Small intestine (tissue), 7 donors: ENCODE results near the gene CALM1. TPM values are rescaled to one million over a fixed set of nuclear protein-coding genes. Genes with fewer than 3 reads are reported as not detected.

ENCODE experiments used
- DNase-seq, 2 donors: peaks; one replicate each; pipeline versions ENCODE4 v3.0.0 to v3.0.0-alpha.2; 2013
- FAIRE-seq: peaks from 2 replicates; lab custom pipeline; 2012; peaks lifted over from hg19 to GRCh38; lab: Jason Lieb, UNC
- H3K27ac ChIP-seq, 3 donors: one replicate each; pipeline ENCODE4 v1.5.1; 2013; ENCODE audit warnings: low read length in 2 of 3, mild to moderate bottlenecking in 2 of 3, control low read depth in 1 of 3, inconsistent platforms in 1 of 3, low read depth in 1 of 3, moderate library complexity in 1 of 3
- H3K27me3 ChIP-seq, 3 donors: one replicate each; pipeline ENCODE4 v1.6.1; 2013; ENCODE audit warnings: low read length in 3 of 3, inconsistent platforms in 1 of 3; ENCODE audit not compliant: control insufficient read depth in 3 of 3, insufficient read depth in 3 of 3
- H3K36me3 ChIP-seq, 3 donors: one replicate each; pipeline ENCODE4 v1.6.1; 2013; ENCODE audit warnings: low read length in 3 of 3, inconsistent platforms in 1 of 3, low read depth in 1 of 3, mild to moderate bottlenecking in 1 of 3, moderate library complexity in 1 of 3; ENCODE audit not compliant: control insufficient read depth in 3 of 3, insufficient read depth in 2 of 3
- H3K4me1 ChIP-seq, 3 donors: one replicate each; pipeline ENCODE4 v1.6.1; 2013; ENCODE audit warnings: low read length in 2 of 3, inconsistent platforms in 1 of 3, low read depth in 1 of 3, mild to moderate bottlenecking in 1 of 3, moderate library complexity in 1 of 3; ENCODE audit not compliant: control insufficient read depth in 3 of 3, insufficient read depth in 2 of 3
- H3K4me3 ChIP-seq, 3 donors: one replicate each; pipeline ENCODE4 v1.5.1; 2013; ENCODE audit warnings: low read length in 3 of 3, control low read depth in 1 of 3, inconsistent platforms in 1 of 3, low read depth in 1 of 3, mild to moderate bottlenecking in 1 of 3, moderate library complexity in 1 of 3
- H3K9me3 ChIP-seq, 2 donors: one replicate each; pipeline ENCODE4 v1.6.1; 2013; ENCODE audit warnings: low read depth in 1 of 2, low read length in 1 of 2; ENCODE audit not compliant: control insufficient read depth in 2 of 2, insufficient read depth in 1 of 2
- WGBS, 3 donors: extraction: QIAGEN DNeasy Blood & Tissue Kit; methylation state at CpG; one replicate each; pipeline ENCODE4 v1.1.7; 2013; 5-methylcytosine and 5-hydroxymethylcytosine counted together
- polyA plus RNA-seq, 4 donors: library from polyadenylated mRNA; stranded (reverse) in 3 of 4; unstranded in 1 of 4; fragments of 200-250 nt in 3 of 4; fragments of 120-200 nt in 1 of 4; gene quantifications; one replicate each; pipeline versions ENCODE4 v1.2.1 to v1.2.3, GENCODE V29; 2013
- donor health status: healthy with polysubstance abuse.
- donor health status: control.
- donor health status: control.
- donor health status: Bipolar disorder and iron deficiency.
- donor health status: healthy.

The CALM1 gene
- polyA plus RNA-seq, 4 donors: 596 to 1,791 (median 921) TPM

DNA sequence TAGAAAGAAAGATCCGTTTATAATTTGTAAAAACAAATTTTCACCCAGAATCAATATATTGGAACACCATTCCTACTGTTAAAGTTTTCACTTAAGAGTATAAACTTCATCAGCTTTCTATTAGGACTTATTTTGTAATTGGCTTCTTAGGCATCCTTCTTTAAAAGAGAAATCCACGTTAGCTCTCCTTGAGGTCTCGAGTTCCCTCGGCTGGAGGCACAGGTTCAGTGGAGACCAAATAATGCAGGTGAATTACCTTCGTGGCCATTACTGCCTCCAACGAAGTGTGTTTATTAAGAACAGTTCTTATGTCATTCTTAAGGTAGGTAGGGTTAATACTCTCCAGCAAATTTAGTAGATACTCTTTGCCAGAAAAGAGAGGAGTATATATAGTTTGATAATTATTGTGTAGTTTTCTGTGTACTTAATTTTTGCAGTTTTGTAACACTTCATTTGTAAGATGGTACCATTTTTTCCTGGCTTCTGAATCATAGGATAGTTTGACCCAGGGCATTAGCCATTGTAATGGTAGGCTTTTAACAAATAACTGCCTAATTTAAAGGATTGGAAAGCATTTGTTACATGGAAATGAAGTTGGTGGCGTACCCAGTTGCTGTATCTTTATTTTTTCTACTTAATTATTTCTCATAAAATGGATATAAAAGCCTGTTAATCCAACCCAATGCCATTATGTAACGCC lies 2.2 kb downstream of the CALM1 start:
- WGBS, 3 donors: 10 to 23% (median 11%) methylated on average over 8 of the region's 8 CpGs
- DNase-seq (no peak), FAIRE-seq (no peak)
- H3K4me1 ChIP-seq: peaks cover 2 to 16% (median 4%) of the 10 kb centered on the region in 3 donors
- peak overlapping the region; percentile 94 to 100 (median 95) for H3K4me3 ChIP-seq
- H3K27ac ChIP-seq: peak overlapping the region; percentile 79 to 94 (median 92)
- no peaks in the 10 kb centered on the region for H3K9me3 ChIP-seq
- no peaks in the 10 kb centered on the region for H3K27me3 ChIP-seq
- H3K36me3 ChIP-seq: peaks cover 23 to 33% (median 28%) of the 10 kb centered on the region in 3 donors

DNA sequence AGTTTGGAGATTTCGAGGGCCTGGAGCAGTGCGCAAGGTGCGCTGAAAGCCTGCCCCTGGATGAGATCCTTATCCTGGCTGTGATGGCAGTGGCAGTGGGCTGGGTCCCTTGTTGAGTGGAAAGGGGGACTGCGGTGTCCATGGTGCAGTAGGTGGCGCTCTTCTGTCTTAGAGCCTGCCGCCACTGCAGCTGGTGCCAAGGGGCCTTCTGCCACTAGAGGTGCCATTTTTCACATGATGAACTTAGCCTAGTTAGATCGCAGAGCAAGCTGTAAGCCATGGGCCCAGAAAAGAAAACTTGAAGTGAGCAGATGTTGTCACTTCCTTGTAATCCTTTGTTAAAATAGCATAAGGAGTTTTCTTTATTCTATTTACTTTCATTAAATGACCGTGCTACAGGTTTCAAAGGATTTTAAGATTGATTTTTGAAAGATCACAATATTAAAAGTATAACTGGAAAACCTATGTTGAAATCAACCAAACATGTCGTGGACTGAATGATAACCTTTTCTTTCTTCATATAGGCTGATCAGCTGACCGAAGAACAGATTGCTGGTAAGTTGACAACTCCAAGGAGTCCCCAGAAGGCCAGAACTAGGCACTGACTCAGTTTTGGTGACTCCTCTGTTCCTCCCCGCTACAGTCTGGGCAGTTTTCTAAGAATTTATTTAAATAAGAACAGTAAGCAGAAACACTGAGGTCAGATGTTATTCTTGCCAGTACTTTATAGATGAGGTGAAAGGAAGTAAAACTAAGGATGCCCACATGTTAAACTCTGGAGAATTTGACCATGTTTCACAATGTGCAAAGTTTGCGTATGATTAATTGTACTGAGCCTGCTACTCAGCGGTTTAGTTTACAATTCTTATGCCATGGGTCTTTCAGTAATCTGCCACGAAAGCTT lies 3.0 kb downstream of the CALM1 start:
- Histone ChIP-seq H3K27me3 (no peaks in the 10 kb centered on the region), H3K27ac (peak overlapping the region; percentile 50 to 92 (median 59)), H3K4me3 (peak overlapping the region in 2 of 3 donors; percentile 95 to 100), H3K36me3 (peaks cover 23 to 34% (median 28%) of the 10 kb centered on the region in 3 donors), H3K9me3 (no peaks in the 10 kb centered on the region), H3K4me1 (peaks cover 2 to 16% (median 4%) of the 10 kb centered on the region in 3 donors)
- FAIRE-seq (no peak), DNase-seq (peak; percentile 94 to 95)
- WGBS, 3 donors: 27 to 29% (median 27%) methylated on average over 14 of the region's 14 CpGs

DNA sequence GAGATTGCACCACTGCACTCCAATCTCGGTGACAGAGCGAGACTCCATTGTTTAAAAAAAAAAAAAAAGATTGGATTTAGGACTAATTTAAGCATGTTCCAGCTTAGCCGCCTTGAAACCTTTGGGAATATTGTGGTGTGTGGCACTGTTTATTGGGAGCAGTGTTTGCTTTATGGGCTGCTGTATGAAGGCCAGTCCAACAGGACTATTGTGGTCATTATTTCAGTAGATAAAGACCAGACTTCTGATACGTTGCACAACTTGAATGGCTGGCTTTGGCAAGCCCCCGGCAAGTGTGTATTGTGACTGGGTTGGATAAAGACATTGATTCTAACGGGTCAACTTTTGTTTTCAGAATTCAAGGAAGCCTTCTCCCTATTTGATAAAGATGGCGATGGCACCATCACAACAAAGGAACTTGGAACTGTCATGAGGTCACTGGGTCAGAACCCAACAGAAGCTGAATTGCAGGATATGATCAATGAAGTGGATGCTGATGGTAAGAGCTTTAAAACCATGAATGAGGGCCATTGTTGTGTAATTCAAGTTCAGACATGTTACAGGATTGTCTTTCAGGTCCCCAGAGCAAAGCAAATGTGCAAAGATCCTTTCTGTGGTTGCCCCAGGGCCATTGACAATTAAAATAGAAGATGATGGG lies 4.2 kb downstream of the CALM1 start:
- no peaks in the 10 kb centered on the region for H3K27me3 ChIP-seq
- peaks cover 2 to 16% (median 4%) of the 10 kb centered on the region in 3 donors for H3K4me1 ChIP-seq
- no peaks in the 10 kb centered on the region for H3K9me3 ChIP-seq
- DNase-seq (no peak), FAIRE-seq (no peak)
- WGBS, 3 donors: 58 to 73% (median 72%) methylated on average over 7 of the region's 7 CpGs
- H3K4me3 ChIP-seq: peak overlapping the region in 1 of 3 donors; percentile 26
- peaks cover 28 to 37% (median 37%) of the 10 kb centered on the region in 3 donors for H3K36me3 ChIP-seq
- H3K27ac ChIP-seq: no peak overlapping the region

DNA sequence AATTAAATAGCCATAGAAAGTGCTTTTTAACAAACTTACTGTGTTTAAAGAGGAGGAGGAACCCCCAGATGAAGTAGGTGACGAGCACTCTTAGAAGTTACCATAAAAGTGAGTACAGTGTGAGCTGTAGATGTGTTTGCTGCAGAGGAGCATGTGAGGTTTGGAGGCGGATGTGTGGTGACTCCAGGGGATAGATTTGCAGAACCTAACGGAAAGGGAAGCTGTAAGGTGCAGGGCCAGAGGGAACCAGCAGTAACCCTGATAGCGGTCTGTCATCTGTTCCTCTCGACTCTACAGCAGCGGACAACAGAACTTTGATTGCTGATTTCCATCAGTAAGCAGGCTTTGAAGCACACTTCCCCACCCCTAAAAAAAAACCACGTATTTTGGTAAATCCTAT lies 5.2 kb downstream of the CALM1 start:
- Histone ChIP-seq H3K27me3 (no peaks in the 10 kb centered on the region), H3K36me3 (peaks cover 32 to 45% (median 37%) of the 10 kb centered on the region in 3 donors), H3K4me1 (peaks cover 2 to 16% (median 4%) of the 10 kb centered on the region in 3 donors), H3K27ac (peak overlapping the region in 1 of 3 donors; percentile 37), H3K9me3 (no peaks in the 10 kb centered on the region), H3K4me3 (no peak overlapping the region)
- DNase-seq (no peak), FAIRE-seq (no peak)
- WGBS, 3 donors: 68 to 73% (median 71%) methylated on average over 7 of the region's 7 CpGs

DNA sequence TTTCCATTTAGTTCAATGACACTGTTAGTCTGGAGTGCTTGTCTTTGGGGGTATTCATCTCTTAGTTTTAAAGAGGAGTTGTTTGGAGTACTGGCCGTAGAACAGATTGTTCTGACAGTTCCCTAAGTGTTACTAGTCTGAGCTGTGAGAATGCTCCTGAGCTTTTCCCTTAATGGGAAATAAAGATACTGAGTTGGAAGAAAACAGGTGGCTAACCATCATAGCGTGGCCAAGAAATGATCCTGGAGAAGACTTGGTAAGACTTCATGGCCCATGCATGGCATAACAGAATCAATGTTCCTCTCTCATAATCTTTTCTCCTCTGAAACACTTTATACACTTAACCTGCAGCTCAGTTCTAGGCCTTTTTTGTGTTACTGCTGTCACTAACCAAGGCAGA lies 6.2 kb downstream of the CALM1 start:
- H3K36me3 ChIP-seq: peaks cover 32 to 46% (median 37%) of the 10 kb centered on the region in 3 donors
- FAIRE-seq (no peak), DNase-seq (no peak)
- H3K9me3 ChIP-seq: no peaks in the 10 kb centered on the region
- H3K4me1 ChIP-seq: peaks cover 2 to 16% (median 4%) of the 10 kb centered on the region in 3 donors
- 91 to 96% (median 91%) methylated on average over 2 of the region's 2 CpGs for WGBS, 3 donors
- H3K27me3 ChIP-seq: no peaks in the 10 kb centered on the region
- H3K27ac ChIP-seq: no peak overlapping the region
- H3K4me3 ChIP-seq: no peak overlapping the region

DNA sequence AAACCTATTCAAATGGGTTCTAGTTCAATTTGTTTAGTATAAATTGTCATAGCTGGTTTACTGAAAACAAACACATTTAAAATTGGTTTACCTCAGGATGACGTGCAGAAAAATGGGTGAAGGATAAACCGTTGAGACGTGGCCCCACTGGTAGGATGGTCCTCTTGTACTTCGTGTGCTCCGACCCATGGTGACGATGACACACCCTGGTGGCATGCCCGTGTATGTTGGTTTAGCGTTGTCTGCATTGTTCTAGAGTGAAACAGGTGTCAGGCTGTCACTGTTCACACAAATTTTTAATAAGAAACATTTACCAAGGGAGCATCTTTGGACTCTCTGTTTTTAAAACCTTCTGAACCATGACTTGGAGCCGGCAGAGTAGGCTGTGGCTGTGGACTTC lies 8.3 kb downstream of the CALM1 start:
- Histone ChIP-seq H3K9me3 (no peaks in the 10 kb centered on the region), H3K27me3 (no peaks in the 10 kb centered on the region), H3K36me3 (peaks cover 31 to 47% (median 34%) of the 10 kb centered on the region in 3 donors), H3K4me3 (no peak overlapping the region), H3K27ac (no peak overlapping the region), H3K4me1 (peaks cover 2 to 15% (median 2%) of the 10 kb centered on the region in 3 donors)
- 69 to 81% (median 76%) methylated on average over 9 of the region's 9 CpGs for WGBS, 3 donors
- no peak for FAIRE-seq
- DNase-seq: no peak

DNA sequence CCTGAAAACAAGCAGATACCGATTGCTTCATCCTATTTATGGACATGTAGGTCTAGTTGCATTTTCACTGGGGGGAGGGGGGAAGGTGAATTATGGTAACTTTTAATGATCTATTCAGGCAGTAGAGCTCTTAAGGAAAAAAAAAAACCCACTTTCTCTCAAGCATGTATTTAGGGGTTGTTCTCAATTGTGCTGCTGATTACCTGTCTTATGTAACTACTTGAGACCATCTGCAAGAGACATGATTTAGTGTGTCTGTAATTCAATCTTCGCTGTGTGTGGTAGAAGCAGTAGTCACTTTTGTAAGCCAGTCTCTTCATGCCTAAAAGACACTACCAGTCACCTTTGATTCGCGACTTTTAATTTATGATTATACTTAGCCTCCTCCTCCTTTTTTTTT lies 8.9 kb downstream of the CALM1 start:
- H3K4me3 ChIP-seq: no peak overlapping the region
- H3K9me3 ChIP-seq: no peaks in the 10 kb centered on the region
- FAIRE-seq (no peak), DNase-seq (peak in 1 of 2 donors; percentile 39)
- peak overlapping the region in 1 of 3 donors; percentile 4 for H3K27ac ChIP-seq
- peaks cover 0 to 9% (median 2%) of the 10 kb centered on the region in 3 donors for H3K4me1 ChIP-seq
- WGBS, 3 donors: 81 to 86% (median 85%) methylated on average over 4 of the region's 4 CpGs
- peaks cover 28 to 42% (median 30%) of the 10 kb centered on the region in 3 donors for H3K36me3 ChIP-seq
- H3K27me3 ChIP-seq: no peaks in the 10 kb centered on the region

DNA sequence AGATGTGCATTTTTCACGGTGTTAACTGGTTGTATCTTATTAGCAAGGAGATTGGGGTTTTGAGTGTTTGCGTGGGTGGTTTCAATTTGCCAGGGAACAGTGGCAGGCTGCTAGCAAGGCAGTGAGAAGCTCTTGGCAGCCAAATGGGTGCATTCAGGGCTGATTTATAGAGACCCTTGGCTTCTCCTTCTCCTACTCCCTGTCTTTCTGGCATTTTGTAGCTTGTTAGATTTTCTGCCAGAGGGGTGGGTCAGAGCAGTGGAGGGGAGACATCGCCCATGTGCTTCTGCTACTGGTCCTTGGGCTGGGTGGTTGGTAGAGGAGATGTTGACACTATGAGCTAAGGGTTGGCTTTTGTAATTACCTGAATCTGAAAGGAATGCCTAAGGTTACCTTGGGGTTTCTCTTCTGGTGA lies 9.6 kb downstream of the CALM1 start:
- WGBS, 3 donors: 80 to 85% (median 80%) methylated on average over 3 of the region's 3 CpGs
- Histone ChIP-seq H3K9me3 (no peaks in the 10 kb centered on the region), H3K27ac (no peak overlapping the region), H3K4me1 (peaks cover 0 to 7% (median 0%) of the 10 kb centered on the region in 3 donors), H3K36me3 (peaks cover 23 to 37% (median 28%) of the 10 kb centered on the region in 3 donors), H3K27me3 (no peaks in the 10 kb centered on the region), H3K4me3 (no peak overlapping the region)
- FAIRE-seq (no peak), DNase-seq (no peak)
